Transverse colon (tissue), 4 donors: Measurements from ENCODE around the gene ZNF385D. TPM values are rescaled to one million over a fixed set of nuclear protein-coding genes. Genes with fewer than 3 reads are reported as not detected.

Experiments
- DNase-seq: peaks from one replicate; pipeline ENCODE4 v3.0.0-alpha.2; 2019
- H3K27ac ChIP-seq, 4 donors: fragments of 200-600 bp; sonication (generic); 2 replicates each; pipeline ENCODE4 v1.5.1; 2016 to 2018; ENCODE audit warnings: inconsistent platforms in 4 of 4
- H3K27me3 ChIP-seq: fragments of 200-600 bp; sonication (generic); 2 replicates; pipeline ENCODE4 v1.5.1; 2017; ENCODE audit warnings: inconsistent platforms
- H3K36me3 ChIP-seq, 4 donors: fragments of 200-600 bp; sonication (generic); 2 replicates each; pipeline ENCODE4 v1.5.1; 2017 to 2019; ENCODE audit warnings: inconsistent platforms in 4 of 4
- H3K4me1 ChIP-seq, 4 donors: fragments of 200-600 bp; sonication (generic); 2 replicates each; pipeline ENCODE4 v1.5.1; 2017 to 2020; ENCODE audit warnings: inconsistent platforms in 4 of 4
- H3K4me3 ChIP-seq, 4 donors: fragments of 200-600 bp; sonication (generic); 1 replicate in 1 of 4; 2 replicates in 3 of 4; pipeline versions ENCODE4 v1.5.1 to v1.6.1; 2017 to 2019; ENCODE audit warnings: inconsistent platforms in 4 of 4
- H3K9me3 ChIP-seq, 2 donors: fragments of 200-600 bp; sonication (generic); 2 replicates each; pipeline ENCODE4 v1.5.1; 2017 to 2019; ENCODE audit warnings: inconsistent platforms in 2 of 2
- CTCF ChIP-seq, 5 experiments: fragments of 200-600 bp in 3 of 5; fragments of 450-650 bp in 2 of 5; sonication (generic) in 3 of 5; IDR thresholded peaks; 1 replicate in 2 of 5; 2 replicates in 3 of 5; pipeline ENCODE4 v1.5.1; 2016 to 2017; ENCODE audit warnings: antibody characterized with exemption in 5 of 5, inconsistent platforms in 3 of 5, mild to moderate bottlenecking in 2 of 5, moderate library complexity in 1 of 5
- EP300 ChIP-seq: sonication (generic); formaldehyde crosslinking; IDR thresholded peaks from one replicate; pipeline ENCODE4 v1.6.1; 2017; ENCODE audit warnings: antibody characterized with exemption, low read depth
- POLR2A ChIP-seq: fragments of 450-650 bp; IDR thresholded peaks from one replicate; pipeline ENCODE4 v1.6.1; 2016; ENCODE audit warnings: antibody characterized with exemption, mild to moderate bottlenecking, moderate library complexity
- POLR2AphosphoS5 ChIP-seq, 3 donors: sonication (generic); formaldehyde crosslinking; IDR thresholded peaks; one replicate each; pipeline ENCODE4 v1.6.1; 2016; ENCODE audit warnings: antibody characterized with exemption in 3 of 3
- WGBS, 2 donors: methylation state at CpG; one replicate each; pipeline ENCODE4 v1.1.5; 2018; ENCODE audit warnings: low coverage in 1 of 2; 5-methylcytosine and 5-hydroxymethylcytosine counted together
- in situ Hi-C, 4 donors: fragments of 200-750 bp; cut with MboI; loops; one replicate each; pipeline versions ENCODE4 v1.15.0 to v1.15.1; 2017; ENCODE audit warnings: low sequenced_read_pairs in 3 of 4, low pct_ligation_motif_present in 1 of 4, low pct_unique_long_range_greater_than_20kb in 1 of 4
- intact Hi-C: fragments of 100-400 bp; cut with DNase I; formaldehyde crosslinking; loops from one replicate; pipeline ENCODE4 v1.15.1; 2023; ENCODE audit warnings: low total_unique reads
- total RNA-seq, 4 donors: library from RNA; depleted of rRNA; stranded (reverse); fragments of >200 nt; gene quantifications; one replicate each; pipeline ENCODE4 v1.1.0, GENCODE V29; 2016

ZNF385D gene
- total RNA-seq, 4 donors from 2014 or later = 0.40 to 0.75 (median 0.52) TPM

- Histone ChIP-seq H3K27me3 (no peaks in the 10 kb centered on the region), H3K4me1 (no peaks in the 10 kb centered on the region), H3K4me3 (no peak overlapping the region), H3K36me3 (no peaks in the 10 kb centered on the region), H3K27ac (no peak overlapping the region), H3K9me3 (no peaks in the 10 kb centered on the region)
- 67 to 89% methylated on average over 1 to 2 of the region's 2 CpGs for WGBS, 2 donors
- in situ Hi-C loops = no loop called here
- intact Hi-C loops = no loop called here
- no peak for DNase-seq
- TF ChIP-seq EP300 (no peak), CTCF (IDR thresholded peaks at IDR 0.05) (no peak)
Observed at GRCh38 chr3:21644268-21644667, 106.7 kb downstream of the ZNF385D start.

- Histone ChIP-seq H3K27me3 (no peaks in the 10 kb centered on the region), H3K9me3 (no peaks in the 10 kb centered on the region), H3K27ac (no peak overlapping the region), H3K36me3 (no peaks in the 10 kb centered on the region), H3K4me3 (no peak overlapping the region), H3K4me1 (no peaks in the 10 kb centered on the region)
- TF ChIP-seq POLR2AphosphoS5 (IDR thresholded peaks at IDR 0.05) (no peak), EP300 (no peak), CTCF (IDR thresholded peaks at IDR 0.05) (no peak), POLR2A (no peak)
- DNase-seq = no peak
- in situ Hi-C loops (no loop called here), intact Hi-C loops (no loop called here)
- 50 to 65% methylated on average over 2 of the region's 2 CpGs for WGBS, 2 donors
Observed at GRCh38 chr3:21643752-21644151, 107.3 kb downstream of the ZNF385D start.

- H3K4me3 ChIP-seq = no peak overlapping the region
- no peak for DNase-seq
- no peaks in the 10 kb centered on the region for H3K36me3 ChIP-seq
- H3K4me1 ChIP-seq = no peaks in the 10 kb centered on the region
- 57 to 60% methylated on average over 3 of the region's 3 CpGs for WGBS, 2 donors
- H3K9me3 ChIP-seq = no peaks in the 10 kb centered on the region
- TF ChIP-seq CTCF (IDR thresholded peaks at IDR 0.05) = no peak
- TF ChIP-seq POLR2A = no peak
- TF ChIP-seq POLR2AphosphoS5 (IDR thresholded peaks at IDR 0.05) = no peak
- TF ChIP-seq EP300 = no peak
- H3K27ac ChIP-seq = no peak overlapping the region
- in situ Hi-C loops (no loop called here), intact Hi-C loops (no loop called here)
- no peaks in the 10 kb centered on the region for H3K27me3 ChIP-seq
Observed at GRCh38 chr3:21642433-21642832, 108.6 kb downstream of the ZNF385D start.

GRCh38 chr3:21641959-21642358, 109.1 kb downstream of the ZNF385D start:
- WGBS, 2 donors = 75 to 89% methylated on average over 3 to 4 of the region's 4 CpGs
- in situ Hi-C loops (no loop called here), intact Hi-C loops (no loop called here)
- DNase-seq = no peak
- H3K27me3 ChIP-seq = no peaks in the 10 kb centered on the region
- no peaks in the 10 kb centered on the region for H3K9me3 ChIP-seq
- no peaks in the 10 kb centered on the region for H3K36me3 ChIP-seq
- no peak overlapping the region for H3K27ac ChIP-seq
- H3K4me3 ChIP-seq = no peak overlapping the region
- no peaks in the 10 kb centered on the region for H3K4me1 ChIP-seq
- TF ChIP-seq EP300 (no peak), CTCF (IDR thresholded peaks at IDR 0.05) (no peak), POLR2AphosphoS5 (IDR thresholded peaks at IDR 0.05) (no peak), POLR2A (no peak)
